Liver (tissue), 9 donors: ENCODE data around the gene PISD. TPM values are rescaled to one million over a fixed set of nuclear protein-coding genes. Genes with fewer than 3 reads are reported as not detected.

ENCODE experiments used
- DNase-seq: peaks from one replicate; pipeline ENCODE4 v3.0.0-alpha.2; 2017; ENCODE audit warnings: low spot score
- H3K27ac ChIP-seq, 2 donors: one replicate each; pipeline ENCODE4 v1.7.0; 2013; ENCODE audit warnings: inconsistent platforms in 2 of 2, low read length in 2 of 2, control low read depth in 1 of 2, low read depth in 1 of 2, mild to moderate bottlenecking in 1 of 2
- H3K27me3 ChIP-seq, 4 donors: one replicate each; pipeline versions ENCODE4 v1.6.1 to v1.7.0; 2013; ENCODE audit warnings: low read length in 3 of 4, inconsistent platforms in 1 of 4, mild to moderate bottlenecking in 1 of 4, moderate library complexity in 1 of 4; ENCODE audit not compliant: control insufficient read depth in 4 of 4, insufficient read depth in 4 of 4
- H3K36me3 ChIP-seq, 4 donors: one replicate each; pipeline versions ENCODE4 v1.6.1 to v1.7.0; 2013; ENCODE audit warnings: low read length in 3 of 4, mild to moderate bottlenecking in 3 of 4, low read depth in 1 of 4, moderate library complexity in 1 of 4; ENCODE audit not compliant: control insufficient read depth in 4 of 4, insufficient read depth in 3 of 4
- H3K4me1 ChIP-seq, 4 donors: one replicate each; pipeline versions ENCODE4 v1.6.1 to v1.7.0; 2013; ENCODE audit warnings: low read length in 3 of 4, mild to moderate bottlenecking in 3 of 4, moderate library complexity in 1 of 4; ENCODE audit not compliant: control insufficient read depth in 4 of 4, insufficient read depth in 4 of 4
- H3K4me3 ChIP-seq, 3 donors: one replicate each; pipeline versions ENCODE4 v1.6.1 to v1.7.0; 2013; ENCODE audit warnings: low read length in 3 of 3, control low read depth in 1 of 3, low read depth in 1 of 3, mild to moderate bottlenecking in 1 of 3
- H3K9ac ChIP-seq, 2 donors: one replicate each; pipeline ENCODE4 v1.7.0; 2013; ENCODE audit warnings: low read length in 2 of 2, mild to moderate bottlenecking in 2 of 2, moderate library complexity in 2 of 2, control low read depth in 1 of 2, low read depth in 1 of 2
- H3K9me3 ChIP-seq, 4 donors: one replicate each; pipeline versions ENCODE4 v1.6.1 to v1.7.0; 2013; ENCODE audit warnings: low read length in 3 of 4; ENCODE audit not compliant: control insufficient read depth in 4 of 4
- ATF3 ChIP-seq: IDR thresholded peaks from 2 replicates; pipeline ENCODE4 v1.6.1; 2016; ENCODE audit warnings: antibody characterized with exemption
- EGR1 ChIP-seq, 2 donors: IDR thresholded peaks; 2 replicates each; pipeline ENCODE4 v1.6.1; 2016 to 2018; ENCODE audit warnings: antibody characterized with exemption in 2 of 2, low read depth in 2 of 2
- FOXA1 ChIP-seq: IDR thresholded peaks from 2 replicates; pipeline ENCODE4 v1.6.1; 2016; ENCODE audit warnings: antibody characterized with exemption
- FOXA2 ChIP-seq: IDR thresholded peaks from 2 replicates; pipeline ENCODE4 v1.6.1; 2016; ENCODE audit warnings: antibody characterized with exemption
- GABPA ChIP-seq, 2 donors: IDR thresholded peaks in 1 of 2; conservative IDR thresholded peaks in 1 of 2; 2 replicates each; pipeline ENCODE4 v1.6.1; 2016; ENCODE audit warnings: antibody characterized with exemption in 2 of 2, mild to moderate bottlenecking in 1 of 2, moderate library complexity in 1 of 2
- HNF4A ChIP-seq, 2 donors: conservative IDR thresholded peaks; 2 replicates each; pipeline ENCODE4 v1.6.1; 2016; ENCODE audit warnings: antibody characterized with exemption in 2 of 2, mild to moderate bottlenecking in 2 of 2
- HNF4G ChIP-seq: IDR thresholded peaks from 2 replicates; pipeline ENCODE4 v1.6.1; 2016; ENCODE audit warnings: antibody characterized with exemption
- JUND ChIP-seq, 2 donors: IDR thresholded peaks; 2 replicates each; pipeline ENCODE4 v1.6.1; 2016; ENCODE audit warnings: antibody characterized with exemption in 2 of 2
- NR2F2 ChIP-seq: IDR thresholded peaks from 2 replicates; pipeline ENCODE4 v1.6.1; 2016; ENCODE audit warnings: antibody characterized with exemption
- RAD21 ChIP-seq, 2 donors: IDR thresholded peaks; 2 replicates each; pipeline ENCODE4 v1.6.1; 2016; ENCODE audit warnings: antibody characterized with exemption in 2 of 2, mild to moderate bottlenecking in 2 of 2
- REST ChIP-seq: IDR thresholded peaks from 2 replicates; pipeline ENCODE4 v1.6.1; 2016; ENCODE audit warnings: antibody characterized with exemption, mild to moderate bottlenecking
- RXRA ChIP-seq, 2 donors: IDR thresholded peaks; 2 replicates each; pipeline ENCODE4 v1.6.1; 2017 to 2018; ENCODE audit warnings: antibody characterized with exemption in 2 of 2, mild to moderate bottlenecking in 1 of 2
- SP1 ChIP-seq: IDR thresholded peaks from 2 replicates; pipeline ENCODE4 v1.6.1; 2018; ENCODE audit warnings: antibody characterized with exemption, mild to moderate bottlenecking
- TAF1 ChIP-seq: conservative IDR thresholded peaks from 2 replicates; pipeline ENCODE4 v1.6.1; 2016; ENCODE audit warnings: antibody characterized with exemption, mild to moderate bottlenecking
- YY1 ChIP-seq: IDR thresholded peaks from 2 replicates; pipeline ENCODE4 v1.6.1; 2016; ENCODE audit warnings: antibody characterized with exemption, mild to moderate bottlenecking
- WGBS: extraction: QIAGEN DNeasy Blood & Tissue Kit; methylation state at CpG from one replicate; pipeline ENCODE4 v1.1.7; 2013; 5-methylcytosine and 5-hydroxymethylcytosine counted together
- polyA plus RNA-seq, 2 donors: library from polyadenylated mRNA; stranded (reverse) in 1 of 2; unstranded in 1 of 2; fragments of 200-250 nt in 1 of 2; fragments of >200 nt in 1 of 2; fragmentation: Nextera tagmentation in 1 of 2; extraction: Ambion mirVana in 1 of 2; gene quantifications; one replicate each; pipeline versions ENCODE4 v1.2.1 to v1.2.3, GENCODE V29; 2013 to 2015
- total RNA-seq, 2 donors: library from RNA; depleted of rRNA; stranded (reverse); fragments of >200 nt; gene quantifications; one replicate each; pipeline ENCODE4 v1.2.3, GENCODE V29; 2014
- TF ChIP-seq, protein P1 (sequence below): fragments of 150-350 bp; IDR thresholded peaks from 2 replicates; pipeline ENCODE4 v1.5.1; 2017; ENCODE audit warnings: improper control_type of control experiment, low read depth, low read length; ENCODE audit not compliant: missing input control
- TF ChIP-seq, protein P2 (sequence below): IDR thresholded peaks from 2 replicates; pipeline ENCODE4 v1.6.1; 2016; ENCODE audit warnings: antibody characterized with exemption
- TF ChIP-seq, protein P3 (sequence below): IDR thresholded peaks from 2 replicates; pipeline ENCODE4 v1.6.1; 2016; ENCODE audit warnings: antibody characterized with exemption
- donor health status: healthy.
- donor health status: healthy.
- donor health status: healthy.
- donor health status: healthy.
- donor health status: healthy.

PISD gene
- total and polyA plus RNA-seq, 4 donors = 14.7 to 28.3 (median 20.4) TPM

DNA sequence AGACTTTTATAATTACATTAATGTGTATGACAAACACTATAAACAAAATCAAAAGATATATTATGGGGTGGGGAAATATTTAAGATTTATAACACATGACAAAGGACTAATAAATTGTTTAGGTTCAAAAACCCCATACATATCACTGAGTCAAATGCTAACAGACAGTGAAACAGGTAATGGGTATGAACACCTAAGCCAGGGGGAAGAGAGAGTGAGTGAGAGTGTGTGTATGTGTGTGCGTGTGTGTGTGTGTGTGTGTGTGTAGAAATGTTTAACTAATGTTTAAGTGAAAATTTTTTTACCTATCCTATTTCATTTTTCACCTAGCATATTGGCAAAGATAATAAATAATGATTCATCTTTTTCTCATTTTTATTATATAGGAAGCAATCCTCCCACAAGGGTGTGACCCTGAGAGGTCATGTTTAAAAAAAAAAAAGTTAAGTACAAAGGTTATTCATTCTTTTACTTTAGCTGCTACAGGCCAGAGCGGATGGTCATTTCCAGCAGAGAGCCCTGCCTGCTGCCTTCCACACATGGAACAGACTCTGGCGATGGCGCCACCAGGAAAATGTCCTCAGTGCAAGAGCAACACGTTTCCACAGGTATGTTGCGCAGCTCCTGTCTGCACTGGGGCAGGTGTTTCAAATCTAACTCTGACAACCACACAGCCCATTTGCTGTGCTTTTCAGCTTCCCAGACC lies 72.9 kb downstream of the PISD start:
- no peak for TF ChIP-seq ATF3
- TF ChIP-seq, protein P1, sequence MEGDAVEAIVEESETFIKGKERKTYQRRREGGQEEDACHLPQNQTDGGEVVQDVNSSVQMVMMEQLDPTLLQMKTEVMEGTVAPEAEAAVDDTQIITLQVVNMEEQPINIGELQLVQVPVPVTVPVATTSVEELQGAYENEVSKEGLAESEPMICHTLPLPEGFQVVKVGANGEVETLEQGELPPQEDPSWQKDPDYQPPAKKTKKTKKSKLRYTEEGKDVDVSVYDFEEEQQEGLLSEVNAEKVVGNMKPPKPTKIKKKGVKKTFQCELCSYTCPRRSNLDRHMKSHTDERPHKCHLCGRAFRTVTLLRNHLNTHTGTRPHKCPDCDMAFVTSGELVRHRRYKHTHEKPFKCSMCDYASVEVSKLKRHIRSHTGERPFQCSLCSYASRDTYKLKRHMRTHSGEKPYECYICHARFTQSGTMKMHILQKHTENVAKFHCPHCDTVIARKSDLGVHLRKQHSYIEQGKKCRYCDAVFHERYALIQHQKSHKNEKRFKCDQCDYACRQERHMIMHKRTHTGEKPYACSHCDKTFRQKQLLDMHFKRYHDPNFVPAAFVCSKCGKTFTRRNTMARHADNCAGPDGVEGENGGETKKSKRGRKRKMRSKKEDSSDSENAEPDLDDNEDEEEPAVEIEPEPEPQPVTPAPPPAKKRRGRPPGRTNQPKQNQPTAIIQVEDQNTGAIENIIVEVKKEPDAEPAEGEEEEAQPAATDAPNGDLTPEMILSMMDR = no peak
- TF ChIP-seq GABPA (IDR thresholded peaks at IDR 0.05 in 1 of 2, conservative IDR thresholded peaks at IDR 0.05 in 1 of 2) = no peak
- TF ChIP-seq TAF1 = peak; percentile 86
- peak; percentile 61 for TF ChIP-seq SP1
- TF ChIP-seq YY1 = peak; percentile 63
- TF ChIP-seq FOXA1 = no peak
- no peak for TF ChIP-seq EGR1 (IDR thresholded peaks at IDR 0.05; ENCODE audit: low read depth in 2 of 2)
- TF ChIP-seq JUND (IDR thresholded peaks at IDR 0.05) = no peak
- TF ChIP-seq, protein P2, sequence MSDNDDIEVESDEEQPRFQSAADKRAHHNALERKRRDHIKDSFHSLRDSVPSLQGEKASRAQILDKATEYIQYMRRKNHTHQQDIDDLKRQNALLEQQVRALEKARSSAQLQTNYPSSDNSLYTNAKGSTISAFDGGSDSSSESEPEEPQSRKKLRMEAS = peak; percentile 21
- TF ChIP-seq FOXA2 = no peak
- peak; percentile 60 to 80 for TF ChIP-seq HNF4A (conservative IDR thresholded peaks at IDR 0.05)
- TF ChIP-seq NR2F2 = peak; percentile 27
- TF ChIP-seq REST = no peak
- TF ChIP-seq RXRA (IDR thresholded peaks at IDR 0.05) = peak; percentile 36 to 40
- peak in 1 of 2 donors; percentile 19 for TF ChIP-seq RAD21 (IDR thresholded peaks at IDR 0.05)
- TF ChIP-seq, protein P3, sequence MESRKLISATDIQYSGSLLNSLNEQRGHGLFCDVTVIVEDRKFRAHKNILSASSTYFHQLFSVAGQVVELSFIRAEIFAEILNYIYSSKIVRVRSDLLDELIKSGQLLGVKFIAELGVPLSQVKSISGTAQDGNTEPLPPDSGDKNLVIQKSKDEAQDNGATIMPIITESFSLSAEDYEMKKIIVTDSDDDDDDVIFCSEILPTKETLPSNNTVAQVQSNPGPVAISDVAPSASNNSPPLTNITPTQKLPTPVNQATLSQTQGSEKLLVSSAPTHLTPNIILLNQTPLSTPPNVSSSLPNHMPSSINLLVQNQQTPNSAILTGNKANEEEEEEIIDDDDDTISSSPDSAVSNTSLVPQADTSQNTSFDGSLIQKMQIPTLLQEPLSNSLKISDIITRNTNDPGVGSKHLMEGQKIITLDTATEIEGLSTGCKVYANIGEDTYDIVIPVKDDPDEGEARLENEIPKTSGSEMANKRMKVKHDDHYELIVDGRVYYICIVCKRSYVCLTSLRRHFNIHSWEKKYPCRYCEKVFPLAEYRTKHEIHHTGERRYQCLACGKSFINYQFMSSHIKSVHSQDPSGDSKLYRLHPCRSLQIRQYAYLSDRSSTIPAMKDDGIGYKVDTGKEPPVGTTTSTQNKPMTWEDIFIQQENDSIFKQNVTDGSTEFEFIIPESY = peak; percentile 25
- TF ChIP-seq HNF4G = peak; percentile 41
- Histone ChIP-seq H3K27ac (no peak overlapping the region), H3K4me3 (no peak overlapping the region), H3K9me3 (no peaks in the 10 kb centered on the region), H3K9ac (no peak overlapping the region), H3K4me1 (peaks cover 1 to 3% (median 3%) of the 10 kb centered on the region in 4 donors), H3K27me3 (no peaks in the 10 kb centered on the region), H3K36me3 (peaks cover 0 to 11% (median 3%) of the 10 kb centered on the region in 4 donors)
- no peak for DNase-seq
- 67% methylated on average over 6 of the region's 6 CpGs for WGBS
